Erythroblast (primary cell): ENCODE data around the gene NAT8L.
"Not testable (repeated sequence)": the region's sequence is repeated elsewhere in the genome, so short reads cannot be mapped to it uniquely, and the experiment has no call there.

Experiments used
- DNase-seq, 2 experiments: peaks; one replicate each; lab custom pipeline; 2025; lab: John Stamatoyannopoulos, UW
- GATA1 ChIP-seq: IDR thresholded peaks from 2 replicates; pipeline ENCODE4 v1.6.1; 2011; ENCODE audit warnings: low read depth, mild to moderate bottlenecking, control low read depth, low read length, moderate library complexity
- POLR2A ChIP-seq: IDR thresholded peaks from 2 replicates; pipeline ENCODE4 v1.6.1; 2011; ENCODE audit warnings: mild to moderate bottlenecking, low read length

The NAT8L gene

GRCh38 chr4:2059046-2059725, at the start of gene NAT8L:
Gene NAT8L (plus strand): TSS chr4:2059327. CDS start chr4:2059512, 185 bp downstream.
- peak; percentile 15 to 20 for DNase-seq
- TF ChIP-seq POLR2A (no peak), GATA1 (no peak)

GRCh38 chr4:2009651-2010233, 49.4 kb upstream of the NAT8L start:
- peak; percentile 64 to 65 for DNase-seq
- TF ChIP-seq GATA1 (no peak), POLR2A (no peak)

DNA sequence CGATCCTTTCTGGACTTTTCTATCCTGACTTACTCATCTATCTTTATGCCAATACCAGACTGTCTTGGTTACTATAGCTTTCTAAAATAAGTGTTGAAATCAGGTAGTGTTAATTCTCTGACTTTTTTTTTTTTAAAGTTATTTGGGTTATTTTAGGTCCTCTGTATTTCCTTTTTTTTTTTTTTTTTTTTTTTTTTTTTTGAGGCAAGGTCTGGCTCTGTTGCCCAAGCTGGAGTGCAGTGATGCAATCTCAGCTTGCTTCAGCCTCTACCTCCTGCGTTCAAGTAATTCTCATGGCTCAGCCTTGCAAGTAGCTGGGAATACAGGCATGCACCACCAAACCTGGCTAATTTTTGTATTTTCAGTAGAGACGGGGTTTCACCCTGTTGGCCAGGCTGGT, 47.5 kb upstream of the NAT8L start:
- DNase-seq: no peak
- TF ChIP-seq POLR2A (no peak), GATA1 (no peak)

DNA sequence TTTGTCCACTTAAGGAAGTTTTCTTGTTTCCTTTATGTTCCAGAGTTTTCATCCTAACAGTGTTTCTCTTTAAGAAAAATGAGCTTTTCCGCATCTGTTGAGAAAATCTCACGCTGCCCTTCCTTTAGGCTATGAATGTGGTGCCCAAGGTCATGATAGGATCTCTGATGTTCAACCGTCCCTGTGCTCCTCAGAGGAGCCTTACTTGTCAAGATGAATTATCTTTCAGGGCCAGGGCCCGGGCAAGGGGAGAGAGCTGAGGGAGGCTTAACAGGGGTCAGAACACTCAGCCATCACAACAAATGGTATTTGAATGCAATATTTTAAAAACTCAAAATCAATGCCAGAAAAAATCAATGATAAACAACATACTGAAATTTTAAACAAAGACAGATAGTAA, 44.1 kb upstream of the NAT8L start:
- TF ChIP-seq POLR2A (no peak), GATA1 (no peak)

GRCh38 chr4:2021358-2022018, 37.6 kb upstream of the NAT8L start:
- not testable (repeated sequence) for DNase-seq

More for the DNA sequence above, 44.1 kb upstream of the NAT8L start:
- peak in 1 of 2 experiments; percentile 20 for DNase-seq

GRCh38 chr4:2024683-2025082, 34.4 kb upstream of the NAT8L start:
- TF ChIP-seq POLR2A (no peak), GATA1 (no peak)
- no peak for DNase-seq

GRCh38 chr4:2025817-2026216, 33.3 kb upstream of the NAT8L start:
- DNase-seq: no peak
- TF ChIP-seq GATA1 (no peak), POLR2A (no peak)

GRCh38 chr4:2027120-2027519, 32.0 kb upstream of the NAT8L start:
- DNase-seq: not testable (repeated sequence)

DNA sequence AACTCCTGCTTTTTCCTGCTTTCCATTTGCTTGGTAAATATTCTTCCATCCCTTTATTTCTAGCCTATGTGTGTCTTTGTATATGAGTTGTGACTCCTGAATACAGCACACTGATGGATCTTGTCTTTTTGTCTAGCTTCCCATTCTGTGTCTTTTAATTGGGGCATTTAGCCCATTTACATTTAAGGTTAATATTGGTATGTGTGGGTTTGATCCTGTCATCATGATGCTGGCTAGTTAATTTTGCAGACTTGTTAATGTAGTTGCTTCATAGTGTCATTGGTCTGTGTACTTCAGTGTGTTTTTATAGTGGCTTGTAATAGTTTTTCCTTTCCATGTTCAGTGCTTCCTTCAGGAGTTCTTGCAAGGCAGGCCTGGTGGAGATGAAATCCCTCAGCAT, 28.0 kb upstream of the NAT8L start:
- not testable (repeated sequence) for DNase-seq

- DNase-seq: no peak
Measured at GRCh38 chr4:2036327-2036726, 22.8 kb upstream of the NAT8L start.

DNA sequence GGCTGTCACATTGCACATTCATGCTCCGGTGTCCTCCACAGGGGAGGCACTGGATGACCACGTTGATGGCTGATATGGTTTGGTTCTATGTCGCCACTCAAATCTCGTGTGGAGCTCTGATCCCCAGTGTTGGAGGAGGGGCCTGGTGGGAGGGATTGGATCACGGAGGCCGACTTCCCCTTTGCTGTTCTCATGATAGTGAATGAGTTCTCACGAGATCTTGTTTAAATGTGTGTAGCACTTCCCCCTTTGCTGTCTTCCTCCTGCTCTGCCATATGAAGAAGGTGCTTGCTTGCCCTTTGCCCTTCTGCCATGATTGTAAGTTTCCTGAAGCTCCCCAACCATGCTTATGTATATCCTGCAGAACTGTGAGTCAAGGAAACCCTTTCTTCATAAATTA, 22.3 kb upstream of the NAT8L start:
- DNase-seq: no peak
- TF ChIP-seq POLR2A (no peak), GATA1 (no peak)

More at GRCh38 chr4:2036327-2036726, 22.8 kb upstream of the NAT8L start:
- TF ChIP-seq GATA1 (no peak), POLR2A (no peak)

DNA sequence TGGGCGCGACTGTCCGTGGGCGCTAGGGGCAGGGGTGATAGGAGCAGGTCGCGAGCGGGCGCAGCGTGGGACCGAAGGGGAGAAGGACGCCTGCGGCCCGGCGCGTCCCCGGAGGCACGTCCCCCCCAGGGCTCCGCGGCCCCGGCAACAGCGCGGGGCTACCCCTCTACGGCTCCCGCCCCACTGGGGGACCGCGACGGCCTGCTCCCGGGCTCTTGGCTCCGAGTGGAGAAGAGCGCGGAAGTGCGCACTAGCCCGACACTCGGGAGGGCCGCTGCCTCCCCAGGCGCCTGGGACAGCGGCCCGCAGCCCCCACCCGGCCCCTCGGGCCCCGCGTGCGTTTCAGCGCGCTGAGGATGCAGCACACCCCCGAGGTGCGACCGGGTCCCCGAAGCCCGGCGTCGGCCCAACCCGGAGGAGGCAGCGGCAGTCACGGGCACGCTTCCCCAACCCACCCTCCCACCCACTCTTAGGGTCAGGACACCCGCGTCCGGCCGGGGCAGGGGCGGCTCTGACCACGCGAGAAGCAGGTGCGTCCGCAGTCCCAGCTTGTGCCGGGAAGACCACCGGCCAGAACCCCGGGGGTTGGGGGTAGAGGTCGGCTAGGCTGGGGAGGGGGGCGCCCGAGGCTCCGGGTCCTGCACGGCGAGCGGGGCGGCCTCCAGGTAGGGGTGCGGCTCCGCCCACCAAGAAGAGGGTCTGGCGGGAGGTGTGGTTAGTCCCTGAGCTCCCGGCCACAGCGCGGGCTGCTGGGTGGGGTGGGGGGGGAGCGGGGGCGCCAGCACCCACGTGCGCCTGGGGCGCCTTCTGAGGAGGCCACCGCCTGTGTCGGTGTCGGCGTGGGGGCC, 18.5 kb upstream of the NAT8L start:
- no peak for DNase-seq
- TF ChIP-seq GATA1: no peak
- TF ChIP-seq POLR2A: no peak

DNA sequence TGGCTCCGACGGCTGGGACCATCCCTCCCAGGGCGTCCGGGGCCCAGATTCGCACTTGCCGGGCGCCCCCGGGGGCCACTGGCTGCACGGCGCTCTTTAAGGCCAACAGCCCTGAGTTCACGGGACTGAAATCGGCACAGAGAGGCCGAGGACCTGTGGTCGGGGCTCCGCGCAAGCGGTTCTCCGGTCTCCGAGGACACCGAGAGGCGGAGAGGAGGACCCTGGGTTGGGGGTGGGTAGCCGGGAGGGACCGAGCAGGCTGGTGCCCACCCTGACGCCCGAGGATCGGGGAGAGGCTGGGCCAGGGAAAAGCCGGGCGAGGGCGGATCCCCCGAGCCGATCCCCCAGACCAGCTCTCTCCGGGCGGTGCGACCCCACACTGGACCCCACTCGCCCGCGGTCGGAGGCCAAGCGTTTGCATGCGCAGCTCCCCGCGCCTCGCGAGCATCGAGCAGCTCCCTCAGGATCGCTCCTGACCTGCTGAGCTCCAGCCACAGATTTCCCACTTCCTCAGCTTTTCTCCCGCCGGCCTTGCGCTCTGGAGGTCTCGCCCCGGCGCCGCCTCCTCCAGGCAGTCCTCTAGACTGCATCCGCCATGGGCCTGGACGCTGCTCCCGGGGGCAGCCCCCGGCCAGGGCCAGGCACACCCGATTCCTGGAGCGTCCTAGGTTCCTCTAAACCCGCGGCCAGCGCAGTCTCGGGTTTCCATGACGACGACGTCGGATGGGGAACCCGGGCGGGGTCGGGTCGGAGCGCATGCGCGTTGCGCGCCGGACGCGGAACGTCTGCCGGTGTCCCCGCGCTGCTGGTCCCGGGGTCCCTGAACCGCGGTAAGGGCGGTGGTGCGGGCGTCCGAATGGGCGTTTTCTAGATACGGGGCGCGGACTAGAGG, 17.6 kb upstream of the NAT8L start:
- no peak for TF ChIP-seq POLR2A
- TF ChIP-seq GATA1: no peak
- DNase-seq: peak; percentile 68 to 73
